Effector CD8-positive, alpha-beta T cell (primary cell): ENCODE measurements around the gene SEZ6L.

Experiments used
- DNase-seq: peaks from one replicate; lab custom pipeline; 2025; lab: John Stamatoyannopoulos, UW

SEZ6L gene

DNA sequence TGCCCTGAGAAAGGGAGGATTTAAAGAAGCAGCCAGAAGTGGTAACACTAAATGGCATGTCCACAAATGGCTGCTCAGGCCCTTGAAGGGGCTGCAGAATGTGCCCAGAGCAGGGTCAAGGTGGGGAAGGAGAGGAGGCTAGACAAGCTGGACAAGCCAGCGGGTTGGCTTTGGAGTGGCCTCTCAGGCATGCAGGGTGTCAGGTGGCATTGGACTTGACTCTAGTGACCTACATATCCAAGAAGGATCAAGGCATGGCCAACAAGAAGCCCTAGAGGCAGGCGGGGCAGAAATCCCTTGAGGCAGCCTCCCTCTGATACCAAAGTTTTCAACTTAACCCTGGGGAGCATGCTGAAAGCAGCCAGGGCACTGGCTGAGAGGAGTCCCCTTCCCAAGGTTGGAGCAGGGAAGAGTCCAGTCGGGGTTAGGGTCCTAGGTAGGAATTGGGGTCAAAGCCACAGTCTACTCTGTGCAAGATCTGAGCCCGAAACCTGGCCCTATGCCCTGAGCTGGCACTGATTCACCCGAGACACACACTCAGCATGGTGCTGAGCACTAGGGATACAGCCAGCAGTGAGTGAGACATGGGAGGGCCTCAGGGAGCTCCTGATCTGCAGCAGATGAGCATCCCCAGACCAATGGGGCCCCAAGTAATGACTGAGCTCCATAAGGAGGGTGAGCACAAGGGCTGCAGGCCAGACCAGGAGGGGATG is 164.0 kb downstream of the SEZ6L start:
- no peak for DNase-seq

DNA sequence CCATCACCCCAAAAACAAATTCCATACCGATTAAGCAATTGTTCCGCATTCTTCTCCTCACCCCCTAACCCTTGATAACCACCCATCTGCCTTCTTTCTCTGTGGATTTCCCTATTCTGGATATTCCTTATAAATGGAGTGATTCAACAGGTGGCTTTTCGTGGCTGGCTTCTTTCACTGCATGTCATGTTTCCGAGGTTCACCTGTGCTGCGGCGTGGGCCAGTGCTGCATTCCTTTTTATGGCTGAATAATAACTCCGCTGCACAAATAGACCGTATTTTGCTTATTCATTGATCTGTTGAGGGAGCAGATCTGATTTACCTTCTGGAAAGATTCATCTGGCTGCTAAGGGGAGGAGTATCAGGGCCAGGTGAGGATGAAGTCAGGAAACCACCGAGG is 165.0 kb downstream of the SEZ6L start:
- no peak for DNase-seq

DNA sequence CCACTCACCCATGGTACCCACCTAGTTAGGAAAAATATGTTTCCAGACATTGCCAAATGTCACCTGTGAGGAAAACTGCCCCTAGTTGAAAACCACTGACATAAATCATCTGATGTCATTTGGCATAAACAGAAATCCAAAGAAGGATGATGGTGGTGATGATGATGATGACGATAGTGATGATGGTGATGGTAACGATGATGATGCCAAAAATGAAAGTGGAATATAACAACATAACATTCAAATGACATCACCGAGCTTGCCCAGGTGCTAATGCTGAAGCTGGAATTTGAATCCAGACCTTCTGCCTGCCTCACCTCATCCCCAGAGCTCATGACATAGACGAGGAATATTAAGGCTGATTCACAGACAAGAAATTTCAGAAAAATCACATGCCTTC is 167.5 kb downstream of the SEZ6L start:
- no peak for DNase-seq

DNA sequence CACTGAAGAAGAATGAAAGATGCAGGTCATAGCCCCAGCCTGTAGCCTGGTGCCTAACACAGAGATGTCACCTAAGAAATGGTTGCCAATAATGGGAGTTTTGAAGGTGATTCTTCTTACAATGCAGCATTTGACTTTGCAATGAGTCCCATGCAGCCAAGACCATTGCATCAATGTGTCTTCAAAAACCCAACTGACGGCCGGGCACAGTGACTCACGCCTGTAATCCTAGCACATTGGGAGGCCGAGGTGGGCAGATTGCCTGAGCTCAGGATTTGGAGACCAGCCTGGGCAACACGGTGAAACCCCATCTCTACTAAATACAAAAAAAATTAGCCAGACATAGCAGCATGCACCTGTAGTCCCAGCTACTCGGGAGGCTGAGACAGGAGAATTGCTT is 170.5 kb downstream of the SEZ6L start:
- no peak for DNase-seq

DNA sequence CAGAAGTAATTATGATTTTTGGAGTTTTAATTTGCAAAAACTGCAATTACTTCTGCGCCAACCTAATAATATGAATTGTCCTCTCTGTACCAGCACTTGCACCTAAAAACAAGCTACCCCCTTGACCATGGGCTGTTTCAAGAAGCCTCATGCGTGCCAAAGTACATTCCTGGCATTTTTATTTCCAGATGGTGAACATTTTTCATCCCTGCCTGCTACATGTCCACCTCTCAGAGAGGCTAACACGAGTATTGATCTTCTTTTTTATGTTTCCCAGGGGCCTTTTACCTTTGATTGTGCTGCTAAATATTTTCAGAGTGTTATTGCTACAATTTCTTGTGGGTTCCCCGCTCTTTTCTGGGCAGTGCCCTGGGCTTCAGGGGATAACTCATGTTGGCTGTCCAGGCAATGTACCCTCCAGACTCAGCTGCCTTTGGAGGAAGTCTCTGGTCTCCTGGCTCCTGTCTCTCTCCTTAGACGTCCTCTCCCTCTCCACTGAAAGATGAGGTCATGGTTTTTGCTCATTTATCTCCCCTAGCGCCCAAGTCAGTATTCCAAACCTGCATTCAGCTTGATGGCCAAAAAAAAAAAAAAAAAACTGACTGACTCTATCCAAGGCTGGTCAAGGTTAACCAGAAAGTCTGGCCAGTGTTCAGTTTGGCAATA is 173.6 kb downstream of the SEZ6L start:
- DNase-seq = no peak

DNA sequence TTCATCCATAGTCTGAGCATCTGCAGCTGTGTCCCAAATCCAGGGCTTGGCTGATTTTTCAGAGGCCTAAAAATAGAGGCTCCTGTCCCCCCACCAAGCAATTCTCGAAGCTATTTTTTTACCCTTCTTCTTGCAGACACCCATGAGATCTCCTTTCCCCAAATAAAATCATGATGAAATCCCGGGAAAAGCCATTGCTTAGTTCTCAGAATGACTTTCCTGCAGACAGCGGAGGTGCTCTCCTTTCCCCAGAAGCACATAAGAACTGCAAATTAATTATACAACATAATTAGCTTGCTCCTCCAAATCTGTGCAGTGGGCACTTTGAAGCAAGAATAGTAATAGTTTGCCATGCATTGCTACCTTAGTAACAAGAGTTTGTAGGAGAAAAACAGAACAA is 176.2 kb downstream of the SEZ6L start:
- no peak for DNase-seq

DNA sequence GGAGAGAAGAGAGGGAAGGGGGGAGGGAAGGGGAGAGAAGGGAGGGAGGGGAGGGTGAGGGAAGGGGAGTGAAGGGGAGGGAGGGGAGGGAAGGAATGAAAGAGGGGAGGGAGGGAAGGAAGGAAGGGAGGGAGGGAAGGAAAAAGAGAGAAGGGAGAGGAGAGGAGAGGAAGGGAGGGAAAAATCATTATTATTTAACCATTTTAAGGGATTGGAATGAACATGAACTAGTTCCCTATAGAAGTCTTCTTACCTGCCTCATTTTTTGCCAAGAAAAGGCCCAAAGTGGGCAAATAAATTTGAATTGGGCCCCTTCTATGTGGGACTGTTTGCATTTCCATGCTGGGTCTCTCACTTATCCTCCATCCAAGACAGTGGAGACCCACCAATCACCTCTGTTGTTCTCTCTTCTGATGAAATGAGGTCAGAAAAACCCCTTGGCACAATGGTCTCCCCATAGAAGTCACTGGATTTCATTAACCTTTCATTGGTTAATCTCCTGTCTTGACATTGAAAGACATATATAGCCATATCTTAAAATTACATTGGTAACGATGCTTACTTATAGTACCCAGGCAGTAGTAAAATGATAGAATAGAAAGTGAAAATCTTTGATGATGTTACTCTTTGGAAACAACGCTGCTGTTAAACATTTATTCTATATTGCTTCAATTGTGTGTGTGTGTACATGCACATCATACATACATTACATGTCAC is 179.7 kb downstream of the SEZ6L start:
- no peak for DNase-seq

DNA sequence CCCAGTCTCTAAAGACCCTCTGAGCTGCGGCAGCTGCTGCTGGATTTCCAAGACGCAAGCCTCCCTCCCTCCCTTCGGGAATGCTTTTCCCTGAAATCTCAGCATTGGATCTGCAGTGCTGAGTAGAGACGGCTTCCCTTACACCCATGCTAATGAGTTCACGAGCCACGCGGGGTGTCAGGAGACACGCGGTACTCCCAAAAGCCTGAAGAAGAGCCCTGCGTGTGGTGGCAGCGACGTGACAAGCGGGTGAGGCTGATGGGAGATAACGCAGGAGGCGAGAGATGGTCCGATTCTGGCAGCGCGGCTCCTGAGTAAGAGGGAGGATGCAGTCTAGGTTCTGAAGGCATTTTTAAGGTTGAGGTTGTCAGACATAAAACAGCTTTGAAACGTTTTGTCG is 185.4 kb downstream of the SEZ6L start:
- no peak for DNase-seq

DNA sequence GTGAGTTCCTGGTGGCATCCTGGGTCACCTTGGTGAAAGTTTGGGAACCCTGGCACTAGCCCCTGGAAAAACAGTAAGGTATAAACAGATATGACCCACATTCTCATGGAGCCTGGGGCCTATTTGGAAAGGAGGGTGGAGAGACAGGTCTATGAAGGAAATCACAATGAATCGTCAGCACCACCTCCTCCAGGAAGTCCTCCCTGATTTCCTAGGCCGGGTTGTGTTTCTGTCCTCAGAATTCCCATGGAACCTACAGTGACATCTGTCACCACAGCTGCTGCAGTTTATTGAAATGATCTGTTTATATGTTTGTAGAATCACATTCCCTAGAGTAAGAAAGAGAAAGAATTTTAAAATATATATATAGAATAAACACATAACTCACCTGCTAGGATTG is 188.0 kb downstream of the SEZ6L start:
- no peak for DNase-seq

DNA sequence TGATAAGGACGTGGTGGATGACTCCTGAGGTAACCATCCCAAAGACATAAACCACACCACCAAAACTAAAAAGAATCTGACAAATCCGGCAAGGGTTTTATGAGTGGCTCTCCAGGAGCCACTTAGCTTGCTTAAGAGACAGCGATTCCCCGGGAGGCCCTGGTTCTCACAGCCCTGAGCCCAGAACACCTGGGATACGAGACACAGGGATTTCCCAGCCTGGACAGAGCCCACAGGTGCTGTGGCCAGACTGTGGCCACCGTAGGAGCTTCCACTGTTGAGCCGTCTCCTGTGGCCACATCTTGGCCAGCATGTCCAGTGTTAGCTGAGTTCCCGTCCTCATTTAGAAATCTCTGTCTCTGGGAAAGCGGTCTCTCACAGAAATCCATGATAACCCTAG is 188.6 kb downstream of the SEZ6L start:
- no peak for DNase-seq

DNA sequence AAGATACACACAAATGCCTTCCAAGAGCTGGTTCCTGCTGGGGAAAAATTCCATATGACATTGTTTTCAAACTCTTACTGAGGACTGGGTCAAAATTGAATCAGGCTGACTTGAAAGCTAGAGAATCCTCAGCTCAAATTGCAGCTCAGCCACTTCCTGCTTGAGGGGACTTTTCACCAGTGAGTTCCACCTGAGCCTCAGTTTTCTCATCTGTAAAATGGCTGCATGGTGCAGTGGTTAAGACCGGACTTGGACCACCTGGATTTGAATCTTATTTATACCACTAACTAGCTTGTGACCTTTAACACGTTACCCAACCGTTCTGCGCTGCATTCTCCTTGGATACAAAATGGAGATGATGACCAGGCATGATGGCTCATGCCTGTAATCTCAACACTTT is 189.9 kb downstream of the SEZ6L start:
- no peak for DNase-seq

DNA sequence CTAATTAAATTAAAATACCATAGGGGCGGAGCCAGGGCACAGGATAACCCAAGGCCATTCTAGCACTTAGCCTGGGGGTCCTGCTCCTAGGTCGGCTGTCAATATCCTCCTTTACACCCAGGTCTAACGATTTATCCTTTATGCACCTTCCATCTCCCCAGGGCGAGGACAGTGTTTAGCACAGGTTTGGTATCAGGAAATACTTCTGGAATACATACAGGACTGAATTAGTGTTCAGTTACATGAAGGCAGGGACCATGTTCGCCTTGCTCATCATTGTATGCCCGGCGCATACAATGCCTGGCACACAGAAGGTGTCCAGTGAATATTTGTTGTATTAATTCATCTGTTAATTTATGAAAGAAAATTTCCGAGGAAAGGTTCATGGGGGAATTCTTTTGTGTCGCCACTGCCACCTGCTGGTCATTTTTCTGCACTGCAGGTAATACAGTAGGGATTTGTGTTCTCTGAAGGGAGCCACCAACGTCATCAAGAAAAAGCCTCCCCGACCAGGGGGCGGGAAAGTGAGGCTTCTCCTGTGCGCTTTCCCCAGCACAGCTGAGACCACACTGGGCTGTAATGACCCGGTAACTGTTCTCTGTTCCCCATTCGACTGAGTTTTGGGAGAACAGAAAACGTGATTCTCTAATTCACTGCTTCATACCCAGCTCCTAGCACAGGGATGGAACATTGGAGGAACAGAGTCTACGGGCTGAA is 191.1 kb downstream of the SEZ6L start:
- DNase-seq = peak; percentile 59

DNA sequence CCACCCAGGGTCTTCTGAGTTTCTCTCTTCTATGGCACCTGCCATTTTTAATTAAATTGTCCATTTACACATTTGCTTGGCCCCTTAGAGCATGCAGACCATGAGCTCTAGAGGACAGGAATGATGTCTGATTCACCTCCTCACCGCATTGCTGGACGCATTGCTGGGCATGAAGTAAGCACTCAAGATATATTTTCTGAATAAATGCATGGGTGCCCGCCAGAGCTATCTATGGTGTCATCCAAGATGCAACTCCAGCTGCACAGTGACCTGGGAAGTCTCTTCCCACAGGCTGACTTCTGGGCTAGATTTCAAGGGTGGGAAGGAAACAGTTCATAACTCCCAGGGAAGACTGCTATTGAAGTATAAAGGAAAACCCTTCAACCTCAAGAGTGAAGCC is 193.2 kb downstream of the SEZ6L start:
- no peak for DNase-seq

DNA sequence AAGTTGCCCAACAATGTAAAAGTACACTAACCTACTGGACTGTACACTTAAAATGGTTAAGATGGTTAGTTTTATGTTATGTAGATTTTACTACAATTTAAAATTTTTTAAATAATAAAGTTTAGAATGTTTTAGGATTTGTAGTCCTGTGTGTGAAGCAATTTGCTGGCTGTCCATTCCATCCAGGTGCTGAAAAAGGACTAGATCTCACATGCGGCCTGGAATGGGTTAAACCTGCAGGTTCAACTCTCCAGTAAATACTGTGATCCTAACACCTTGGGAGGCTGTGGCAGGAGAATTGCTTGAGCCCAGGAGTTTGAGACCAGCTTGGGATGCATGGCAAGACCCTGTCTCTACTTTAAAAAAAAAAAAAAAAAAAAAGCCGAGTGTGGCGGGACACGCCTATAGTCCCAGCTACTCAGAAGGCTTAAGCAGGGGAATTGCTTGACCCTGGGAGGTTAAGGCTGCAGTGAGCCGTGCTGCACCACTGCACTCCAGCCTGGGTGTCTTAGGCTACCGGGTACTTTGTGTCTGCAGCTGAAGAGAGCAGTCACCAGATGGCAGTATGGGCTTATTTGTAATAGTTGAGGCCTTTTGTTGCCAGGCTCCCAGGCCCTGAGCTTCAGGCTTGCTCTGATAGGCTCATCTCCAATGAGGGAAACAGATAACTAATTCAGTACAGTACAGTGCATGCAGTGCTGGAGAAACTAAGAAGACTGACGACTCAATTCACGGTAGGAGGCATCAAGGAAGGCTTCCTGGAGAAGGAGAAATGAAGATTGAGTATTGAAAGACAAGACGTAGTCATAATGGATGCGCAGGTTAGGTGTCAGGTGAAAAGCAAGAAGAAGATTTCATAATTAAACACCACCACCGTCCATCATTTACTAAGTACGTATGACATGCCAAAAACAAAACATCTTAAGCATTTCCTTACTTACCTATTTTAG is 195.1 kb downstream of the SEZ6L start:
- peak; percentile 7 for DNase-seq

DNA sequence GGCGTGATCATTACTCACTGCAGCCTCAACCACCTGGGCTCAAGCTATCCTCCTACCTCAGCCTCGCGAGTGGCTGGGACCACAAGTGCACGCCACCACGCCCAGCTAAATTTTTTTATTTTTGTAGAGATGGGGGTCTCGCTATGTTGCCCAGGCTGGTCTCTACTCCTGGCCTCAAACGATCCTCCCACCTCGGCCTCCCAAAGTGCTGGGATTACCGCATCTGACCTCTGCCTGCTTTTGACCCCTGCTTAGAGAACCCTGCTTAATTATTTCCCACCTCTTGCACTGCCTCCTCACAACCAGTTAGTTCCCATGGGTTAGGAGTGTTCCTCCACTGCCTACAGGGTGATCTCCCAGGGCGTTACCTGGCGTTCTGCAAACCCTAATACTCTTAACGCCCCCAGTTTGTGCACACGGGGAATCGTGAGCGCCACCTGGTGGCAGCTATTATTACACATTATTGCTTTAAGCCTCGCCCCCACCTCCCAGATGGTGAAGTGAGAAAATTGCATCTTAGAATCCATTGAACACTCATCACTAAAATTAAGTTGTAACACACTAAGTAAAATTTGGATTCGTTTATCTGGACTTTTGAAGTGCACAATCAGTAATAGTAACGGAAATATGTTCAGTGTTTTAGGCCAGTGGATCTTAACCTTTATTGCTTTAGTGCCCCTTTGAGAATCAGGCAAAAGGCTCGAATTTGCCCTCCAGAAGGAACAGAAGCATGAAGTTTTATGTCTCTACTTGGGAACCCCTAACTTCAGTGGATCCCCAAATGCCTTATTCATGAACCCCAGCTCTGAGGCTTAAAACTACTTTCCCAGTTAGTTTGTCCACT is 198.4 kb downstream of the SEZ6L start:
- peak; percentile 40 for DNase-seq

DNA sequence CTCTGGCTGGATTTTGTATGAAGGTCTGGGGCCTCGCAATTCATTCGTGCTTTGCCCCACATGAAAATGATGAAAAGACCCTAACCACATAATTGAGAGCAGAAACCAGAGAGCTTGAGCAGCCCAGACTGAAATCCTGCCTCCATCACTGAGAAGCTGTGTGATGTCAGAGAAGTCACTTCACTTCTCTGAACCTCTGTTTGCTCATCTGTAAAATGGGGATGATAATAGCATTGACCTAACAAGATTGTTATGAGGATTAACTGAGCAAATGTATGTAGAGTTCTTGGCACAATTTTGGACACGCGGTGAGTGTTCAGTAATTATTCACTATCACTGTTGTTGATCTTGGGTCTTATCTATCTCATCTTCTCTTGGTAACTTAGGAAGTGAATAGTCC is 203.6 kb downstream of the SEZ6L start:
- no peak for DNase-seq

DNA sequence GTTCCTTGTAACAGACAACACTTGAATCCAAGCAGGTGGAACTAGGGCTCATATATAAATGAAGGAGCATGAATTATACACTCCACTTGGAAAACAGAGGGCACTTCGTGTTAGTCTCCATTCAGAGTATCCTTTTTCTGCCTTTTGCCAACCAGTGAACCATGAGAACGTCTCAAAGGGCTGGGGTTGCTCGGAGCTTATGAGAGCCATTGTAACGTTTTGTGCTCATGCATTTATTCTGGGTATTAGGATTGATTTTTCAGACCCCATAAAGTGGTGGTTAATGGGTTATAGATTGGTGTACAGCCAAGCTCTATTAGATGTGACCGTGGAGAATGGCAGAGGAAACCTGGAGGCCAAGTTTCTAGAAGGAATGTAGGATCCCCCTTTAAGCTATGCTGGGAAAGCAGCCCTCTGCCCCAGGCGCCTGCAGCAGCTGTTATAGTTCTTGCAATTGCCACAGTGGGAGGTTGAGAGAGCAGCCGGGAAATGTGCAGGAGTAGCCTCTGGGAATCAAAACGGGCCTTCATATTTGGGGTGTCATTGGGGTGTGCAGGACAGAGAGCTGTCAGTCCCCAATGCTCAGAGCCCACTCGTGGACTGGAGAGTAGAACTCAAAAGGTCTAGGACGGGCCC is 205.2 kb downstream of the SEZ6L start:
- no peak for DNase-seq

DNA sequence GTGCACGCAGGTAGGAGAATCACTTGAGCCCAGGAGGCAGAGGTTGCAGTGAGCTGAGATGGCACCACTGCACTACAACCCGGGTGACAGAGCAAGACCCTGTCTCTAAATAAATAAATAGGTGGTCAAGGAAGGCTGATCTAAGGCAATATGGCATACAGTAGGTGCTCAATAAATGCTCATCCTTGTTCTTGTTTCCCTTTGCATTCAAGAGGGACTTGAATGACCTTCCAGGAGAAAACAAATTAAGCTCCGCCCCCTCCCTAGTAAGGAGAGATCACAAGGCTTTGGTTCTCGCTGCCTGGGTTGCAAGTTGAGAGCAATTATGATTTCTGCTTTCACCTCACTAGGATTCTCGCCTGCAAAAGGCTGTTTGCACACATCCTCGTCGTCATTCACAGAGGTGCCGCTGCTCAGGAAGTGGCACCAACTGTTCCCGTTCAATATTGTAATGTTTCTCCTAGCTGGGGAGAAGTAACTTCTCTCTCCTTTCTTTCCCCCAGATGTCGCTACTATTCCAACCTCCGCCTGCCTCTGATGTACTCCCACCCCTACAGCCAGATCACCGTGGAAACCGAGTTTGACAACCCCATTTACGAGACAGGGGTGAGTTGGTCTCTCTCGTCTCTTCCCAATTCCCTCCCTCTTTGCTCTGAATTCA is 208.0 kb downstream of the SEZ6L start:
- no peak for DNase-seq

DNA sequence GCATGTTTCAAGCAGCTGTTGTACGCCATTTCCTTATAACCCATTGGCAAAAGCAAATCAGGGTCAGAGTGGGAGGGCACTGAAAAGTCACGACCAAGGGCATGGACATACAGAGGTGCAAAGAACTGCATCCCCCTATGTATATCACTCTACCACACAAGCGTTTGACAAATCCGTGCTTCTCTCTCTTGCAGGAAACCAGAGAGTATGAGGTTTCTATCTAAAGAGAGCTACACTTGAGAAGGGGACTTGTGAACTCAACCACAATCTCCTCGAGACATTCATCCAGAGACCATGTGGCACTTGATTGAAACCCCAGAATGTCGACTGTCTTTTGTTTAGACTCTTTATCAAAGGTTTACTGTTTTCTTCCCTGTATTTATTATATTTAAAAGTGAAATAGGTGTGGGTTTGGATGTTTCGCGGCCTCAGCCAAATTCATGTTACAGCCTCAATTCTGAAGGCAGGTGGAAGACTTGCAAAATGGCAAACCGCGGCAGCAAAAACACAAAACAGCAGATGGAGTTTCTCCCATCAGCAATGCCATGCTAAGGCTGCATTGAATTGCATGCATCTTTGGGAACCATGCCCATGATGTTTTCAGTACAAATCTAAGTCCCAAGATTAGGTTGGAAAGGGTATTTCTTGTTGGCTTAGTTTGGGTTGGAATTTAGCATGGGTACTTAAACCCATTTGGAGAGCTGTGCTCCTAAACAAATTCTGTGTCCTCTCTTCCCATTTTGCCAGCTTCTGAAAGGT is 211.0 kb downstream of the SEZ6L start:
- DNase-seq = no peak
